ENCODE data around the gene RNASEL. TPM values are rescaled to one million over a fixed set of nuclear protein-coding genes. Genes with fewer than 3 reads are reported as not detected.

The RNASEL gene
- total and polyA plus RNA-seq, 2 of the 4 experiments (the other 2 are of a cell fraction): 2.5 to 6.5 TPM

- no peak overlapping the region for H3K9ac ChIP-seq (ENCODE audit: low read depth, low read length)
- POLR2A ChIA-PET (ENCODE audit: unreplicated experiment): no interaction called here
- H3K4ac ChIP-seq (ENCODE audit: low read depth, low read length): no peak overlapping the region
- CTCF ChIA-PET: interaction anchor here (1.1 kb wide), 1 partner anchor 12 kb away, joined by 6 read pairs; no protein-coding TSS in a partner anchor
- dilution Hi-C loops (cut with HindIII; ENCODE audit: low sequenced_read_pairs, unreplicated experiment): no loop called here
- H3K9me1 ChIP-seq (ENCODE audit: insufficient read depth, low read length): no peaks in the 10 kb centered on the region
- no peaks in the 10 kb centered on the region for H4K20me1 ChIP-seq (ENCODE audit: insufficient read depth, low read length)
- no peak overlapping the region for H4K5ac ChIP-seq (ENCODE audit: low read depth, low read length)
- H2BK120ac ChIP-seq (ENCODE audit: low read depth, low read length): no peak overlapping the region
- ATAC-seq (ENCODE audit: low read depth) (no peak), DNase-seq (no peak)
- no peak overlapping the region for H3K23ac ChIP-seq (ENCODE audit: low read depth, low read length)
- no peak overlapping the region for H4K8ac ChIP-seq (ENCODE audit: low read depth in 2 of 2, low read length in 2 of 2)
- H3K36me3 ChIP-seq (ENCODE audit: control insufficient read depth, insufficient read depth, low read length): no peaks in the 10 kb centered on the region
- no peak overlapping the region for H4K91ac ChIP-seq (ENCODE audit: insufficient read depth, low read depth, low read length)
- H3K4me2 ChIP-seq (ENCODE audit: low read depth, low read length): no peak overlapping the region
- no peak overlapping the region for H3K27ac ChIP-seq (ENCODE audit: insufficient read depth, low read length)
- no peak overlapping the region for H3K14ac ChIP-seq (replicated peaks; ENCODE audit: low read depth, low read length)
- in situ Hi-C loops (cut with MboI; ENCODE audit: low sequenced_read_pairs): no loop called here
- no CpG with 5 or more reads among the region's 5 CpGs for WGBS, 2 experiments (ENCODE audit: extremely low coverage in 2 of 2, insufficient read length in 1 of 2)
- no peaks in the 10 kb centered on the region for H3K9me3 ChIP-seq (ENCODE audit: control insufficient read depth, insufficient read depth, low read length)
- intact Hi-C loops (cut with micrococcal nuclease): no loop called here
- H2BK15ac ChIP-seq (ENCODE audit: low read depth, low read length): no peak overlapping the region
- no TSS peak for BruUV-seq (replicated peaks)
- no peak overlapping the region for H2AFZ ChIP-seq (replicated peaks; ENCODE audit: low read length, poor library complexity)
- no peak overlapping the region for H2BK5ac ChIP-seq (ENCODE audit: low read depth, low read length, poor library complexity, severe bottlenecking)
- H2BK20ac ChIP-seq (ENCODE audit: low read depth, low read length): no peak overlapping the region
- no peak overlapping the region for H2AK9ac ChIP-seq (replicated peaks; ENCODE audit: low read depth, low read length, poor library complexity)
- no peaks in the 10 kb centered on the region for H3K27me3 ChIP-seq (ENCODE audit: control insufficient read depth, insufficient read depth, low read length)
- H3K4me3 ChIP-seq (ENCODE audit: insufficient read depth, low read depth, low read length): no peak overlapping the region
- no peak overlapping the region for H2AK5ac ChIP-seq (ENCODE audit: low read depth, low read length)
- TF ChIP-seq CHD1 (IDR thresholded peaks at IDR 0.05; ENCODE audit: low read depth, low read length) (no peak), ELK1 (IDR thresholded peaks at IDR 0.05; ENCODE audit: borderline replicate concordance, low read depth, low read length) (no peak), MAZ (IDR thresholded peaks at IDR 0.05; ENCODE audit: borderline replicate concordance, low read depth, low read length) (no peak), NFE2L2 (IDR thresholded peaks at IDR 0.05; ENCODE audit: low read depth, low read length) (no peak), POLR2A (IDR thresholded peaks at IDR 0.05; ENCODE audit: low read depth, low read length) (no peak), FOS (IDR thresholded peaks at IDR 0.05; ENCODE audit: low read depth, low read length) (no peak), MXI1 (IDR thresholded peaks at IDR 0.05; ENCODE audit: borderline replicate concordance, low read depth, low read length) (no peak), CEBPB (IDR thresholded peaks at IDR 0.05; ENCODE audit: low read depth, low read length) (no peak), RCOR1 (IDR thresholded peaks at IDR 0.05; ENCODE audit: insufficient replicate concordance, low read length) (no peak), RFX5 (IDR thresholded peaks at IDR 0.05; ENCODE audit: low read depth, low read length) (no peak), SMC3 (IDR thresholded peaks at IDR 0.05; ENCODE audit: low read depth, low read length) (no peak), RAD21 (IDR thresholded peaks at IDR 0.05; ENCODE audit: low read length) (no peak), BHLHE40 (IDR thresholded peaks at IDR 0.05; ENCODE audit: low read depth, low read length) (no peak), MAFK (IDR thresholded peaks at IDR 0.05; ENCODE audit: low read depth, low read length) (no peak)
- TF ChIP-seq, protein P1, sequence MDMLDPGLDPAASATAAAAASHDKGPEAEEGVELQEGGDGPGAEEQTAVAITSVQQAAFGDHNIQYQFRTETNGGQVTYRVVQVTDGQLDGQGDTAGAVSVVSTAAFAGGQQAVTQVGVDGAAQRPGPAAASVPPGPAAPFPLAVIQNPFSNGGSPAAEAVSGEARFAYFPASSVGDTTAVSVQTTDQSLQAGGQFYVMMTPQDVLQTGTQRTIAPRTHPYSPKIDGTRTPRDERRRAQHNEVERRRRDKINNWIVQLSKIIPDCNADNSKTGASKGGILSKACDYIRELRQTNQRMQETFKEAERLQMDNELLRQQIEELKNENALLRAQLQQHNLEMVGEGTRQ (IDR thresholded peaks at IDR 0.05; ENCODE audit: low read depth, low read length): no peak
- TF ChIP-seq, protein P2, sequence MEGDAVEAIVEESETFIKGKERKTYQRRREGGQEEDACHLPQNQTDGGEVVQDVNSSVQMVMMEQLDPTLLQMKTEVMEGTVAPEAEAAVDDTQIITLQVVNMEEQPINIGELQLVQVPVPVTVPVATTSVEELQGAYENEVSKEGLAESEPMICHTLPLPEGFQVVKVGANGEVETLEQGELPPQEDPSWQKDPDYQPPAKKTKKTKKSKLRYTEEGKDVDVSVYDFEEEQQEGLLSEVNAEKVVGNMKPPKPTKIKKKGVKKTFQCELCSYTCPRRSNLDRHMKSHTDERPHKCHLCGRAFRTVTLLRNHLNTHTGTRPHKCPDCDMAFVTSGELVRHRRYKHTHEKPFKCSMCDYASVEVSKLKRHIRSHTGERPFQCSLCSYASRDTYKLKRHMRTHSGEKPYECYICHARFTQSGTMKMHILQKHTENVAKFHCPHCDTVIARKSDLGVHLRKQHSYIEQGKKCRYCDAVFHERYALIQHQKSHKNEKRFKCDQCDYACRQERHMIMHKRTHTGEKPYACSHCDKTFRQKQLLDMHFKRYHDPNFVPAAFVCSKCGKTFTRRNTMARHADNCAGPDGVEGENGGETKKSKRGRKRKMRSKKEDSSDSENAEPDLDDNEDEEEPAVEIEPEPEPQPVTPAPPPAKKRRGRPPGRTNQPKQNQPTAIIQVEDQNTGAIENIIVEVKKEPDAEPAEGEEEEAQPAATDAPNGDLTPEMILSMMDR (conservative IDR thresholded peaks at IDR 0.05; ENCODE audit: low read depth, low read length): no peak
- H3K79me1 ChIP-seq (ENCODE audit: low read depth in 1 of 2, low read length in 2 of 2): no peaks in the 10 kb centered on the region
- no peak overlapping the region for H3K18ac ChIP-seq (ENCODE audit: low read depth, low read length)
- H3K4me1 ChIP-seq (ENCODE audit: control insufficient read depth, insufficient read depth, low read length): no peaks in the 10 kb centered on the region
- no peak overlapping the region for H3K56ac ChIP-seq (ENCODE audit: extremely low read depth, insufficient read depth, low read length)
Measured at GRCh38 chr1:182567629-182568028, 21.4 kb downstream of the RNASEL start.
